GM12878 (cell line): Measurements from ENCODE around the gene FNDC3B. TPM values are rescaled to one million over a fixed set of nuclear protein-coding genes. Genes with fewer than 3 reads are reported as not detected.

ENCODE experiments used
- CHD1 ChIP-seq: IDR thresholded peaks from 2 replicates; pipeline ENCODE4 v1.6.1; 2012; ENCODE audit warnings: low read depth, low read length, improper control_type of control experiment
- DPF2 ChIP-seq: fragments of 450-650 bp; IDR thresholded peaks from 2 replicates; pipeline ENCODE4 v1.6.1; 2017; ENCODE audit warnings: mild to moderate bottlenecking
- FOXK2 ChIP-seq: fragments of 450-650 bp; IDR thresholded peaks from 2 replicates; pipeline ENCODE4 v1.6.1; 2017; ENCODE audit warnings: mild to moderate bottlenecking, moderate library complexity
- HDAC6 ChIP-seq: fragments of 200-600 bp; sonication (generic); IDR thresholded peaks from one replicate; pipeline ENCODE4 v1.8.0; 2017; ENCODE audit warnings: antibody characterized with exemption; ENCODE audit not compliant: unreplicated experiment
- IRF4 ChIP-seq: IDR thresholded peaks from 2 replicates; pipeline ENCODE4 v1.6.1; 2011; ENCODE audit warnings: low read depth, low read length
- KLF5 ChIP-seq: fragments of 450-650 bp; IDR thresholded peaks from 2 replicates; pipeline ENCODE4 v1.6.1; 2014; ENCODE audit warnings: mild to moderate bottlenecking; ENCODE audit not compliant: partially characterized antibody
- MTA2 ChIP-seq: fragments of 450-650 bp; IDR thresholded peaks from 2 replicates; pipeline ENCODE4 v1.6.1; 2016; ENCODE audit warnings: low read depth, mild to moderate bottlenecking, moderate library complexity
- MYB ChIP-seq: fragments of 150-350 bp; IDR thresholded peaks from 2 replicates; pipeline ENCODE4 v1.6.1; 2014; ENCODE audit warnings: mild to moderate bottlenecking, low read depth, low read length, borderline replicate concordance
- NFYA ChIP-seq: IDR thresholded peaks from 2 replicates; pipeline ENCODE4 v1.6.1; 2011; ENCODE audit warnings: low read depth, mild to moderate bottlenecking, low read length, improper control_type of control experiment, borderline replicate concordance
- NKRF ChIP-seq: fragments of 450-650 bp; conservative IDR thresholded peaks from 2 replicates; pipeline ENCODE4 v1.6.1; 2017; ENCODE audit warnings: mild to moderate bottlenecking, moderate library complexity
- NR2C2 ChIP-seq: IDR thresholded peaks from 2 replicates; pipeline ENCODE4 v1.6.1; 2011; ENCODE audit warnings: borderline replicate concordance, low read depth; ENCODE audit not compliant: control insufficient read depth, insufficient read length
- PKNOX1 ChIP-seq: fragments of 450-650 bp; IDR thresholded peaks from 2 replicates; pipeline ENCODE4 v1.6.1; 2016; ENCODE audit warnings: mild to moderate bottlenecking
- RB1 ChIP-seq: fragments of 450-650 bp; formaldehyde crosslinking; IDR thresholded peaks from 2 replicates; pipeline ENCODE4 v1.6.1; 2017; ENCODE audit warnings: mild to moderate bottlenecking, borderline replicate concordance
- REST ChIP-seq: IDR thresholded peaks from 2 replicates; pipeline ENCODE4 v1.6.1; 2012; ENCODE audit warnings: mild to moderate bottlenecking, low read depth, low read length
- SMARCA5 ChIP-seq: fragments of 450-650 bp; IDR thresholded peaks from 2 replicates; pipeline ENCODE4 v1.6.1; 2017; ENCODE audit warnings: mild to moderate bottlenecking
- SP1 ChIP-seq: IDR thresholded peaks from one replicate; pipeline ENCODE4 v1.6.1; 2011; ENCODE audit warnings: low read depth, low read length
- SPI1 ChIP-seq: IDR thresholded peaks from 2 replicates; pipeline ENCODE4 v1.6.1; 2011; ENCODE audit warnings: low read depth, mild to moderate bottlenecking, low read length, moderate library complexity, borderline replicate concordance; ENCODE audit not compliant: insufficient read depth
- SREBF1 ChIP-seq: IDR thresholded peaks from 2 replicates; pipeline ENCODE4 v1.6.1; 2012; ENCODE audit warnings: mild to moderate bottlenecking, low read length
- SRF ChIP-seq, 2 experiments: IDR thresholded peaks; 2 replicates each; pipeline ENCODE4 v1.6.1; 2011; ENCODE audit warnings: low read depth in 2 of 2, low read length in 2 of 2, mild to moderate bottlenecking in 1 of 2, moderate library complexity in 1 of 2
- SUPT20H ChIP-seq: IDR thresholded peaks from 2 replicates; pipeline ENCODE4 v1.6.1; 2011; ENCODE audit warnings: low read depth, mild to moderate bottlenecking, low read length, moderate library complexity, borderline replicate concordance; ENCODE audit not compliant: control insufficient read depth
- TBL1XR1 ChIP-seq: IDR thresholded peaks from 2 replicates; pipeline ENCODE4 v1.6.1; 2012; ENCODE audit warnings: low read depth, low read length, improper control_type of control experiment
- ZBTB33 ChIP-seq: fragments of 450-650 bp; IDR thresholded peaks from 2 replicates; pipeline ENCODE4 v1.6.1; 2017; ENCODE audit warnings: mild to moderate bottlenecking
- ZNF274 ChIP-seq: IDR thresholded peaks from one replicate; pipeline ENCODE4 v1.8.0; 2011; ENCODE audit not compliant: insufficient read length, insufficient read depth
- ZNF622 ChIP-seq: fragments of 450-650 bp; IDR thresholded peaks from 2 replicates; pipeline ENCODE4 v1.6.1; 2017; ENCODE audit warnings: mild to moderate bottlenecking, inconsistent platforms
- polyA plus RNA-seq, 11 experiments: library from polyadenylated mRNA; depleted of rRNA in 4 of 11; unstranded in 6 of 11; stranded (reverse) in 5 of 11; fragments of >200 nt; fragmentation: Nextera tagmentation in 4 of 11; fragmentation: Illumina TruSeq in 1 of 11; extraction: Ambion mirVana in 4 of 11; extraction: Trizol in 1 of 11; gene quantifications; 1 replicate in 1 of 11; 2 replicates in 10 of 11; pipeline versions ENCODE4 v1.2.1 to v1.2.3, GENCODE V29; 2011 to 2016; ENCODE audit warnings: inconsistent platforms in 2 of 11, missing spikeins in 2 of 11, low read depth in 1 of 11
- total RNA-seq, 4 experiments: library from RNA; depleted of rRNA in 3 of 4; stranded (reverse); fragments of >200 nt in 3 of 4; fragmentation: Illumina TruSeq in 1 of 4; extraction: Trizol in 1 of 4; gene quantifications; 2 replicates each; pipeline versions ENCODE4 v1.2.1 to v1.2.3, GENCODE V29; 2013 to 2021

Gene FNDC3B
- total and polyA plus RNA-seq, 10 of the 15 experiments (the other 5 are each of a cell fraction or from before 2014, with no cell fraction given), result 7.9 to 35.0 (median 18.5) TPM

- TF ChIP-seq REST, result no peak
- no peak for TF ChIP-seq SUPT20H
- no peak for TF ChIP-seq KLF5
- no peak for TF ChIP-seq IRF4
- peak; percentile 78 for TF ChIP-seq DPF2
- TF ChIP-seq NFYA, result no peak
- TF ChIP-seq SRF (IDR thresholded peaks at IDR 0.05; ENCODE audit: low read depth in 2 of 2, low read length in 2 of 2), result no peak
- no peak for TF ChIP-seq ZNF622
- TF ChIP-seq SMARCA5, result peak; percentile 72; the same call in 1 of the 2 replicates
- TF ChIP-seq CHD1, result no peak
- no peak for TF ChIP-seq NR2C2
- no peak for TF ChIP-seq SREBF1
- no peak for TF ChIP-seq MYB
- TF ChIP-seq PKNOX1, result peak; percentile 95
- TF ChIP-seq NKRF, result no peak
- no peak for TF ChIP-seq HDAC6
- TF ChIP-seq MTA2, result peak; percentile 89
- no peak for TF ChIP-seq SP1
- no peak for TF ChIP-seq ZNF274
- peak; percentile 75 for TF ChIP-seq FOXK2
- TF ChIP-seq ZBTB33, result no peak
- TF ChIP-seq TBL1XR1, result no peak
- no peak for TF ChIP-seq SPI1
- TF ChIP-seq RB1, result no peak
Measured at GRCh38 chr3:172179680-172180399, 140.5 kb downstream of the FNDC3B start (continued).
